Stomach (tissue), 4 donors: Measurements from ENCODE around the gene RIN2.

Experiments used
- EP300 ChIP-seq: sonication (generic); formaldehyde crosslinking; IDR thresholded peaks from one replicate; pipeline ENCODE4 v1.6.1; 2017; ENCODE audit warnings: antibody characterized with exemption
- POLR2A ChIP-seq, 4 donors: fragments of 450-650 bp; IDR thresholded peaks; one replicate each; pipeline ENCODE4 v1.6.1; 2016; ENCODE audit warnings: antibody characterized with exemption in 4 of 4, control low read depth in 2 of 4, mild to moderate bottlenecking in 1 of 4, moderate library complexity in 1 of 4
- POLR2AphosphoS5 ChIP-seq, 3 donors: sonication (generic); formaldehyde crosslinking; IDR thresholded peaks; one replicate each; pipeline ENCODE4 v1.6.1; 2016; ENCODE audit warnings: antibody characterized with exemption in 3 of 3
- TF ChIP-seq, protein P1 (sequence below), 7 experiments: fragments of 450-650 bp in 4 of 7; fragments of 200-600 bp in 3 of 7; sonication (generic) in 3 of 7; IDR thresholded peaks; one replicate each; pipeline ENCODE4 v1.5.1; 2016 to 2019; ENCODE audit warnings: antibody characterized with exemption in 7 of 7, control low read depth in 2 of 7, mild to moderate bottlenecking in 1 of 7

DNA sequence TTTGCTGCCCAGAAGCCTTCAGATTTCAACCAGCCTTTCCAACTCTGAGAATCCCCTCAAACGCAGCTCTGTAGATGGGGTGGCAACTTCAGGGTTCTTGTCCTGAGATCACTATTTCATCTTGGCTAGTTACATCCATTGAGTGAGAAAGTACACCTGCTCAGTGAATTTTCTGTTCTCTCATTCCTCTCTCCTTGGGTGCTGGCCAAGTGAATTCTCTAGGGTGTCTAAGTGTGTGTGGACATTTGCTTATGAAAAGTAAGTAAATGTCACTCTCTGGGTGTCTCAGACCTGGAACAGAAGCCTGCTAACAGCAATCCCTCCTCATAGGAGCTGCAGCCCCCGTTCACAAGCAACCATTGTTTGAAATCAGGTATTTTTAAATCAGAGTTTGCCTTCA lies 3.8 kb downstream of the RIN2 start:
- TF ChIP-seq POLR2A (IDR thresholded peaks at IDR 0.05) (no peak), EP300 (no peak), POLR2AphosphoS5 (IDR thresholded peaks at IDR 0.05) (no peak)
- TF ChIP-seq, protein P1, sequence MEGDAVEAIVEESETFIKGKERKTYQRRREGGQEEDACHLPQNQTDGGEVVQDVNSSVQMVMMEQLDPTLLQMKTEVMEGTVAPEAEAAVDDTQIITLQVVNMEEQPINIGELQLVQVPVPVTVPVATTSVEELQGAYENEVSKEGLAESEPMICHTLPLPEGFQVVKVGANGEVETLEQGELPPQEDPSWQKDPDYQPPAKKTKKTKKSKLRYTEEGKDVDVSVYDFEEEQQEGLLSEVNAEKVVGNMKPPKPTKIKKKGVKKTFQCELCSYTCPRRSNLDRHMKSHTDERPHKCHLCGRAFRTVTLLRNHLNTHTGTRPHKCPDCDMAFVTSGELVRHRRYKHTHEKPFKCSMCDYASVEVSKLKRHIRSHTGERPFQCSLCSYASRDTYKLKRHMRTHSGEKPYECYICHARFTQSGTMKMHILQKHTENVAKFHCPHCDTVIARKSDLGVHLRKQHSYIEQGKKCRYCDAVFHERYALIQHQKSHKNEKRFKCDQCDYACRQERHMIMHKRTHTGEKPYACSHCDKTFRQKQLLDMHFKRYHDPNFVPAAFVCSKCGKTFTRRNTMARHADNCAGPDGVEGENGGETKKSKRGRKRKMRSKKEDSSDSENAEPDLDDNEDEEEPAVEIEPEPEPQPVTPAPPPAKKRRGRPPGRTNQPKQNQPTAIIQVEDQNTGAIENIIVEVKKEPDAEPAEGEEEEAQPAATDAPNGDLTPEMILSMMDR (IDR thresholded peaks at IDR 0.05): no peak
